NOMO-1 treated with dmso at 0.1 percent for 144 hours (cell line): ENCODE measurements around the gene NME7.
"Not testable (repeated sequence)": the region's sequence is repeated elsewhere in the genome, so short reads cannot be mapped to it uniquely, and the experiment has no call there.

Experiments used
- DNase-seq: peaks from one replicate; lab custom pipeline; 2025; ENCODE audit not compliant: unreplicated experiment; lab: John Stamatoyannopoulos, UW

NME7 gene

DNA sequence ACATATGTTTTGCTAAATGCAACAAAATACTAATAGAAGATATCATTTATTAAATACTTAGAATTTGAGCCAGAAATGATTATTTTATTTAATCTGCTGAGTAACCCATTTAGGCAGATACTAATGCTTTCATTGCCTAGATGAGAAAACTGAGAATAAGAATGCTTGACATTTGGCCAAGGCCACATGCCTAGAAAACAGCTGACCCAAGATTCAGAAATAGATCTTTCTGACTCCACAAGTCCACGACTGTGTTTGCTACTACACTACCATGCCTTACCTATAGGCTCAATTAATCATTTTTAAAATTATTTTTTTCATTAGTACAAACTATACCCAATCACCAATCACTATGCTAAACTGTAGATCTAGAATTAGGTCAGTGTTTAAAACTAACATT is 131.5 kb downstream of the NME7 start:
- DNase-seq: no peak

- DNase-seq: no peak
Measured at GRCh38 chr1:169235568-169235967, 132.0 kb downstream of the NME7 start.

GRCh38 chr1:169234780-169235179 is 132.8 kb downstream of the NME7 start:
- no peak for DNase-seq

DNA sequence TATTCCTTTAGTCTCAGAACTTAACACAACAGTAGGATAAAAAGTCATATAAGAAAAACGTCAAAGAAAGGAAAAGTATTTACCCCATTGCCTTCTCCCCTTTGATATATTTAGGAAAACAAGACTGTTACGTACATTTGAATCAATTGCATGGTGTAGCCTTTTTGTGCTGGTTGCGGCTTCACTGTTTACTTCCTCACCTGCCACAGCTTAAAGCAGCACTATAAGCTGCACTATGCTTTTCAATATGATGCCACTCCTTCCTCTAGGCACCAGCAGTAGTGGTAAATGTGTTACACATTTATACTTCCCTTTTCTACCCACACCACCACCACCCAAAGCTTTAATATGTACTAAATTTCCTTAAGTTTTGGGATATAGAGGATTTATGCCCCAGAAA is 150.0 kb downstream of the NME7 start:
- DNase-seq: peak; percentile 1

DNA sequence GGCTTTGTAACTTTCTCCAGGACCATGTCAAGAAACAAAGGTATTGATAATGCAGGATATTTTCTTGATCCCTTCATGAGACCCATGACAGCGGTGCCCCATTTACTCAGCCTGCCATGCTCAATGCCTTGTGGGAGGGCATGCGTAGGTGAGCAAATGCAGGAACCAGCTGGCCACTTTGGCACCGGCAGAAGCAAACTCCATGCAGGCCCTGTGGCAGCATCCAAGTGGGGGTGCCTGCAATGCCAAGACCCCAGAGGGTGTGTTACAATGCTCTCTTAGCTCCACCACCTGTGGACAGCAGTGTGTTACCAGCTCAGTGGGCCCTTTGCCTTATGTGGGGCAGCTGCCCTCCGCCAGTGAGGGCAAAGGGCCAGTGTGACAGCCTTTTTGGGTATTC is 153.0 kb downstream of the NME7 start:
- DNase-seq: no peak

DNA sequence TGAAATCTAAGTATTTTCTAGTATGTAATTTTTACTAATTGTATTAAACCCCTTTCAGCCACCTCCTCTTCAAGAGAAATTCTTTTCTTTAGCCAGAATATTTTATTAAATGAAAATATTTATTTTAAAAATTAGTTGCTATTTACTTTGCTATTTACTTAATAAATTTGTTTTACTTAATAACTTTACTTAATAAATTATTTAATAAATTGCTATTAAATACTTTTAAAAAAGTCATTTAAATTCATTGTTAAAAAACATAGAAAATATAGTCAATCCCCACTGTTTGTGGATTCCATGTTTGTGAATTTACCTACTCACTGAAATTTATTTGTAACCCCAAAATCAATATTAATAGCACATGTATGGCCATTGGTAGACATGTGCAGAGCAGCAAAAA is 155.5 kb downstream of the NME7 start:
- DNase-seq: no peak

DNA sequence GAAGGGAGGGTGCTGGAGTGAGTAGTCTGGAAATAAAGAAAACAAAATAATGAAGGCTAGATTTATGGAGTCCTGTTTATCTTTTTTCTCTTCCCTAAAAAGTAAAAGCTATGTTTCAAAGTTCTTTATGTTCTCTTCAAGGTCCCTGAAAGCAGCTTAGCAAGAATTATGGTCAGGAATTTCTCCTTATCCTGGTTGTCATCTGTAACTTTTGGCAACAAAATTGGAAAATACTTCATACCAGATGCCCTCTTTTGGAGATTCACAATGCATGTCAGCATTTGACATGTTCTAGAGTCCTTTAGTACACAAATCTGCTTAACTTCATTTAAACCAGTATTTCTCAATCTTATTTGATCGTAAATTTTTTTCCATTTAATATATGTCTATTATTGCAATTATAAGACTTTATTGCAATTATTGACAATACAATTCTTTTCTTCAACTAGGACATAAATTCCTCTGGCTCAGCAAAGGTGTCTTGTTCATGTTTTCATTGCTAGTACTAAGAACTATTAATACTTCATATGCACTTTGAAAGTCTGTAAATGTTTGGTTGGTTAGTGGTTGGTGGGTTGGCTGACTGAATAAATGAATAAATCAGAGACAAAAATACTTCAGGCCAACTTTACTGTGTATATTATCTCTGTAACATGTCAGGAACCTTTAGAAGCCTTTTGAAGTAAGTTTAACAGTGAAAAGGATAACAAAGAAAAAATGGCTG is 159.6 kb downstream of the NME7 start:
- no peak for DNase-seq

DNA sequence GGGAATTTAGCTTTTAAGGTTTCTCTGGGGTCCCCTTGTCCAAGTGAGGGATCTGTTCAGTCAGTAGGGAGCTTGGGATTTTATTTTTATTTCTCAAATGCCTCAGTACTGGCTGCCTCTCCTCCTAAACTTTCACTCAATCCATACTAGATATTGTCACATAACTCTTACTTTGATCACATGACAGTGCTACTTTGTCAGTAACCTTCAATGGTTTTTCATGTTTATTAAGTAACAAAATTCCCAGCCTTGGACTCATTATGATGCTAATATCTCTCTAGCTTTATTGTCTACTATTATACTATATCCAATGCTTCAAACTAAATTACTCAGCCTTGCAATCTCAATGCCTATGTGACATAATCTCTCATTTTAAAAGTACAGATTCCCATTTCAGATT is 163.4 kb downstream of the NME7 start:
- no peak for DNase-seq

DNA sequence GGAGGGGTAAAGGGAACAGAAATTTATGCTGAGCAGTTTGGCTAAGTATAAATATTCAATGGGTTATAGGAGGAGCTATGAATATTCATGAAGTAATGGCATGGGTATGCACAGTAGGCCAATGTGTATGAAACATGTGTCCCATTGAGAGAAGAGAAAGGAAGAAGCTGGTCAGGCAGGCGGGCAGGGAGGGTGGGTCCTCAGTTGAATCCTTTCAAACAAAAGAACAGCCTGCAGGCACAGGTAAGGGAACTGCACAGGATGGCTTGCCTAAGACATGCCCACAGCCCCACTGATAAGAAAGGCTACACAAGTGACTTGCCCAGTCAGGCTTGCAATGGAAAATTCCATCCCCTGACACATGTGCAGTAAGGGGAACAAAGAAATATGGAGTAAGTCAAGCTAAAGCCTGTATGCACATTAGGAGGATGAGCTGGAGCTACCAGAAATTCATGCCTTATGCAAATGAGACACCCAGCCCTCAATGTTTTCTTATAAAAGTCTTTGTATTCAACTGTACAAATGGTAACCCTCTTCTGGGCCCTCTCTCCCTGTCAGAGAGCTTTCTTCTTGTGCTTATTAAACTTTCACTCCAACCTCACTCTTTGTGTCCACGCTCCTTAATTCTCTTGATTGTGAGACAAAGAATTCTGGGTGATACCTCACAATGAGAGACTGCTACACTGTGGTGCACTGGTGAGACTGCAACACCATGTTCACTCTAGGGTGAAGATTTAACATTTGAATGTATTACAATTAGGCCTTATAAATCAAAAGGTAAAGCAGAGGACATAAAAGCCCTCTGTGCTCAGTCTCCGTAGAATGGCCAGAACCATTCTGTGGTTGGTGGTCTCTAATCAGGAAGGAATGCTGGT is 164.6 kb downstream of the NME7 start:
- DNase-seq: no peak

- DNase-seq: no peak
Measured at GRCh38 chr1:169201084-169201619, 166.4 kb downstream of the NME7 start.

DNA sequence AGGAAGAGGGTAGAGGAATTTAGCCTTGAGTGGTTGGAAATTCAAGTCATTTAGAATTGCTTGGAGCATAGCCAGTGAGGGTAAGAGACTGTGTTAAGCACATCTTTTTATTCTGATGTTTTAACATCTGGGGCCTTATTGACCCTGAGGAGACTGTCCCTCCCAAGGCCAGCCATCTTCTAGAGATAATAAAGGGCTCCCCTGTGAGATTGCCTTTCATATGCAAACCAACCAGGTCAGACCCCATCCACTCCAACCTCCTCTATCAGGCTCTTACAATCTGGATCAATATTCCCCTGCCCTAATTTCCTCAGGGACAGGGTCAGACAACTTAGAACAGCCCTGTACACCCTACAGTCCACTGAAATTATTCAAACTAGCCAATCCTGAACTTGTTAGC is 167.3 kb downstream of the NME7 start:
- no peak for DNase-seq

DNA sequence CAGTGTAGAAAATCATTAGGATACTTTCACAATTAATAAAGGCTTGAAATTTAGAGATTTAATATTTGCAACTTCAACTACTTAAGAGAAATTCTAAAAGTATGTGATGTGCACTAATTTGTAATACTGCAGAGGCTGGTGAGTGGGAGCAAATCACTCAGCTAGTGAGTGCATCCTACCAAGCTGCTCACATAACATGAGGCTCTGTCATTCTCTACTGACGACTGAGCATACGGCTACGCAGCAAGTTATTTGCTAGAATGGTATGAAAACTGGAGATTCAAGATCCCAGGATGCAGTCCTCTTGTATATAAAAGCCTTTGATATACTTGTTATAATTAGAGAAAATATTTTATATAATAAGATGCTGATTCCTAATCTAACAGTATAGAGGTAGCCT is 171.0 kb downstream of the NME7 start:
- DNase-seq: no peak

GRCh38 chr1:169196161-169196560 is 171.4 kb downstream of the NME7 start:
- no peak for DNase-seq

DNA sequence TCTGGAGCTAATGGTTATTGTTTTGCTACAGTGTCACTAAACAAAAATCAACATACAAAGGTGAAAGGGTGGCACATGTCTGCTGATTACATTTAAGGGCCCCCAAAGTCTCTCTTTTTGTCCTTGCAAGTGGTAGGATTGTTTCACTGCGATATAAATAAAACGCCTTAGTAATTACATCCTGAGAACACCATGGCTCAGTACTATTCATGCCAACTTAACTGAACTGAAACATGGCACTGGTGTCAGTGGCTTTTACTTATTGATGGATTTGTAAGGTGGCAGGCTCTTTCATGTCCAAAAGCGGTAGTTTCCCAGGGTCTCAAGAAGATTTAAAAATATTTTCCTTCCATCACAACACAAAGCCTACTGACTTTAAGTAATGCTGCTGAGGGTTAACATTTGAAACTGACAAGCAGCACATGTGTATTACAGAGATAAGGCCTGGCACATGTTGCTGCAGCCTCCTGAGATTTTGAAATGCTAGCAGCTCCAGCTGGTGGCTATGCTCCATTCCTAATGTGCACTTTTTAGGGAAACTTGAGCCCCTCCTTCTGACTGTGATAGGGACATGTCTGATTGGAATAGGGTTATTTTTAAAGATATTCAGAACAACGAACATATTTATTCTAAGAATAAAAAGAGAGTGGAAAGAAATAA is 174.3 kb downstream of the NME7 start:
- no peak for DNase-seq

- DNase-seq: no peak
Measured at GRCh38 chr1:169186106-169186505, 181.5 kb downstream of the NME7 start.

DNA sequence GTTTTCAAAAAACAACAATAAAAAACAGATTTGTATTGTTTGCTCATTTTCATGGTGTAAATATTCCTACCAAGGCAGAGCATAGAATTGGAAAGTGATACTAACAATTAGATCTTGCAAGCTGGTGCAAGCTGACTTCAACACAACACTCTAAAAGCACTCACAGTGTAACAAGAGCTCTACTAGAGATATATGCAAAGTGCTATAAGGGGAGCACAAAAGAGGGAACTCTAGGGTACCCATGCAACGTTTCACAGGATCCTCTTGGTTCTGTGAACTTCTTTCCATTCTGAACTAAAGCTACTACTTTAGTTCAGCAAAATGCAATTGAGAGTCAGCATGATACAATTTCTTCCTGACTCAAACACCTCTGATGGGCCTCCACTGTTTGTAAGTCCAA is 182.8 kb downstream of the NME7 start:
- no peak for DNase-seq

DNA sequence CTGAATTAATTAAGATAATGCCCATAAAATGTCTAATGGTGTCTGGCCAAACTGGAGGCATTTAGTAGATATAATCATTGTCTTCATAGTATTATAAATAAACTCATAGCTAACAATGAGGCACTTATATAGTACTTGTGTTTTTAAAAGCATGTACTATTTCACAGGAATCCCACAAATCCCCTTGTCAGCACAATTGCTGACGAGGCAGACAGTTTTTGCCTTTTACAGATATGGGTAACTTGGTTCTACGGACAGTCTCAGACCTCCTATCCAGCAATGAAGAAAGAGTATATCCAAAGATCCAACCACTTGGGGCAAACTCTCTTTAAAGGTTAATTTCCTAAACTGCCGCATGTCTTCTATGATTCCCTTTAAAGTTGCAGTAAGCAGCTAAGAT is 187.4 kb downstream of the NME7 start:
- DNase-seq: no peak

- DNase-seq: not testable (repeated sequence)
Measured at GRCh38 chr1:169179431-169179830, 188.2 kb downstream of the NME7 start.

DNA sequence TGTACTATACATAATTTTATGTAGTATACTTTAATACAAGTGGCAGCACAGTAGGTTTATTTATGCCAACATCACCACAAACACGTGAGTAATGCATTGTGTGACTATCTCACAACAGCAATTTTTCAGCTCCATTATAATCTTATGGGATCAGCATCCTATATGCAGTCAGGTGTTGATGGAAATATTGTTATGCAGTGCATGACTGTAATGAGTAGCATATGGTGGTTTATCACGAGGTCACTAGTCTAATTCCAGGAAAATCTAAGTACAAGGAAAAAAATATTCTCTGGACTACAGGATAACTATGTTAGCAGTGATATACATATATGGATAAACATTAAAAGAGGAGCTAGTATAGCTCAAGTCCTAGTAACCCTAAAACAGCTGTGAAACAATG is 192.1 kb downstream of the NME7 start:
- DNase-seq: no peak

DNA sequence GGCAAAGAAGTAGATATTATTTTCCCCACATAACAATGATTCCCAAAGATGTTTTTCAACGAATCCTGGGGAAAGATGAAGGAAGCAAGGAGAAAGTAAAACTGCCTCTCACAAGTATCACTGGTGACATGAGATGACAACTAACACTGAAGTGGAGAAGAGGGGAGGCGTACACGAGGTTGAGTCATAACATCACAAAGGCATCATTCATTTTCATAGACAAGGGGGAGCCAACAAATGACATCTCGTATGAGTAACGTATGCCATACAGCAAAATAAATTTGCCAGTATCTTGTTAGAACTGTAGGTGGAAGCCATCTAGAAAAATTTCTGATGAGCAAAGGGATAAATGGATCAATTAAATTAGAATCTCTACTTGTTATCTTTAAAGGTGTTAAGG is 204.5 kb downstream of the NME7 start:
- DNase-seq: no peak

DNA sequence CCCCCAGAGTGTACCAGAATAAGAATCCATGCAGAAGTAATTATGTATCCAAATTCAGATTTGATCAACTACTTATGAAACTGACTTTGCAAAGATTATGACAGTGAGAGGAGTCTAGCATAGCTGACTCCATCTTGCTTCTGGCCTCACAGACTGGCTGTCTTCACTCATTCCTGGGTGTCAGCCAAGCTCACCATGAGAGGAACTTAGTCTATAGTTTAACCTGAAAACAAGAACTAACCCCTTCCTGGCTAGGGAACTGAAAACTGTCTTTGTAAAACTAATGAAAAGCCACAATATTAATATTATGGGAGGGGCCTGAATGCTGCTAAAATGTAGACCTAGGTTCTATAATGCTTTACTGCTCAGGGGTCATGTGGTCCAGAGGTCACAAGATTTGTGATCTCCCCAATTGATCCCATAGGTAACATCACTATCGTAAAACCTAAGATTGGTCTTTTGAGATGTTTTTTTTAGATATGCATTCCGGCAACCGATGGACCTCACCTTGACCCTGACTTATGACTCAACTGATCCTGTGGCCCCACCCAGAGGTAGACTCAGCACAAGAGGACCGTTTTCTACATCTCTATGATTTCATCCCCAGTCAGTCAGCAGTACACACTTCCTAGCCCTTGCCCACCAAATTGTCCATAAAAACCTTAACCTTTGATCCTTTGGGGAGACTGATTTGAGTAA is 206.0 kb downstream of the NME7 start:
- no peak for DNase-seq
